Measurements from ENCODE around the gene CACNB2. TPM values are rescaled to one million over a fixed set of nuclear protein-coding genes. Genes with fewer than 3 reads are reported as not detected.

CACNB2 gene
- total RNA-seq, 1 experiment from 2014 or later, result 34.1 TPM

DNA sequence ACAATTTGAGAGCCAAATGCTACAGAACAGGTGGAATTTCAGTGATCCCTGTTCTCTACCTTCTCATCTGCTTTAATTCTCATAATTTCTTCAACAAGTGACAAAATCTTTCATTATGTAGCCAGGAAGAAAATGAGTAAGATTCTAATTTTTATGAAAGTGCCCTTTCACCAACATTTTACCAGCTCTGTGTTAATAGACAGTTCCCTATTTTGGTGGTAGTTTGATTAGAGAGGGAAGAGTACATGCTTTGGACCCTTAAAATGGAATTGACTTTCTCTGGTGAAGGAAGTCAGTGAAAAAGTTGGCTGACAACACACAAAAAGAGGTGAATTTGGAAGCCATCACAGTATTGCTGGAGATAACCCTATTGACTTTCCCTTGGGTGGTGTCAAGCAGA is 61.7 kb downstream of the CACNB2 start:
- CTCF ChIA-PET, result no interaction called here
- no peak for TF ChIP-seq EZH2 (IDR thresholded peaks at IDR 0.05; ENCODE audit: borderline replicate concordance, low read depth, low read length, poor library complexity, severe bottlenecking)
- TF ChIP-seq CTCF (conservative IDR thresholded peaks at IDR 0.05; ENCODE audit: low read depth, low read length), result no peak

DNA sequence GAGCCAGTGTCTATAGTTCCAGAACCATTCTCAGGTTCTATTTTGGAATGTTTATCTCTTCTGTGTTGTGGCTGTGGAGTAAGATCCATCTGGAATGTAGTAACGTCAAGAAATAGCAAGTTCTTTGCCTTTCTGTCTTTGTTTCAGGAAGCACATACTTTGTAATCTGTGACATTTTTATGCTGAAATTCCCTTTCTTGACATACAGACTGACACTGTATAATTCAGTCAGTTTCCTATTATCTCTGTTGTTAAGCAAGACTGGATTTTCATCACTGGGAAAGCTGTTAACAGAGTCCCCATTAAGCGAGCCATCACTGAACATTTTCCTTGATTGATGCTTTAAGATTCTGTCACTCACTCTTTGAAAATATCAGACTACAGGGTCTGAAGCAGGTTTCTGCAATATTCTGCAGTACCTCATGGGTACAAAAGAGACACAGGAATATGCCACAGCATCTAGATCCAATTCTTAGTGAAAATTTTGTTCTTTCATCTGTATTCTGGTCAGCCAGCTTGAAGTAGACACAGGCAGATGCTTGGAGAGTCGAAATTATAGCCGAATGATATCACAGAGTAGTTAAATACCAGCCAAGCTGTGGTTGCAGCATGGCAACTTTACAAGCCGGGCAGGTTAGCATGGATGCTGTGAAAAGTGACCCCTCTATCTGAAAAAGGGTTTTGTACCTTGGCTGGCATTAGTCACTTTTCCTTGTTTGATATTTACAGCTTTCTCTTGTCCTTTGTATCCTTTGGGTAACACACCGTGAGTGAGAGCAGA is 62.6 kb downstream of the CACNB2 start:
- TF ChIP-seq CTCF (conservative IDR thresholded peaks at IDR 0.05; ENCODE audit: low read depth, low read length), result no peak
- TF ChIP-seq EZH2 (IDR thresholded peaks at IDR 0.05; ENCODE audit: borderline replicate concordance, low read depth, low read length, poor library complexity, severe bottlenecking), result no peak
- H3K36me3 ChIP-seq (ENCODE audit: insufficient read depth, low read length, poor library complexity, severe bottlenecking), result no peaks in the 10 kb centered on the region
- peak; percentile 37 for DNase-seq (ENCODE audit: low spot score)
- H3K4me1 ChIP-seq (ENCODE audit: insufficient read depth, low read length, poor library complexity, severe bottlenecking), result peaks cover 41% of the 10 kb centered on the region
- H3K4me3 ChIP-seq (ENCODE audit: low read depth, low read length, poor library complexity, severe bottlenecking), result no peak overlapping the region
- H3K27ac ChIP-seq (ENCODE audit: low read depth, low read length, poor library complexity, severe bottlenecking), result peak overlapping the region; percentile 39
- CTCF ChIA-PET, result no interaction called here
- no TSS peak for BruUV-seq (replicated peaks)
- no peaks in the 10 kb centered on the region for H3K27me3 ChIP-seq (replicated peaks; ENCODE audit: insufficient read depth, low read depth, low read length, poor library complexity)
- intact Hi-C loops (cut with micrococcal nuclease; ENCODE audit: unreplicated experiment), result no loop called here
- no peaks in the 10 kb centered on the region for H3K9me3 ChIP-seq (ENCODE audit: low read depth, low read length, poor library complexity, severe bottlenecking)
- POLR2A ChIA-PET (ENCODE audit: low non-redundant PET), result interaction anchor here (0.5 kb wide), 1 partner anchor 160 kb away, joined by 6 read pairs; no protein-coding TSS in a partner anchor

More for the DNA sequence above, 61.7 kb downstream of the CACNB2 start:
- H3K9me3 ChIP-seq (ENCODE audit: low read depth, low read length, poor library complexity, severe bottlenecking), result no peaks in the 10 kb centered on the region
- intact Hi-C loops (cut with micrococcal nuclease; ENCODE audit: unreplicated experiment), result no loop called here
- H3K27ac ChIP-seq (ENCODE audit: low read depth, low read length, poor library complexity, severe bottlenecking), result peak overlapping the region; percentile 39
- POLR2A ChIA-PET (ENCODE audit: low non-redundant PET), result no interaction called here
- no peak for DNase-seq (ENCODE audit: low spot score)
- no peaks in the 10 kb centered on the region for H3K27me3 ChIP-seq (replicated peaks; ENCODE audit: insufficient read depth, low read depth, low read length, poor library complexity)
- H3K36me3 ChIP-seq (ENCODE audit: insufficient read depth, low read length, poor library complexity, severe bottlenecking), result no peaks in the 10 kb centered on the region
- H3K4me1 ChIP-seq (ENCODE audit: insufficient read depth, low read length, poor library complexity, severe bottlenecking), result peaks cover 48% of the 10 kb centered on the region
- H3K4me3 ChIP-seq (ENCODE audit: low read depth, low read length, poor library complexity, severe bottlenecking), result no peak overlapping the region
- no TSS peak for BruUV-seq (replicated peaks)

- peaks cover 38% of the 10 kb centered on the region for H3K4me1 ChIP-seq (ENCODE audit: insufficient read depth, low read length, poor library complexity, severe bottlenecking)
- H3K36me3 ChIP-seq (ENCODE audit: insufficient read depth, low read length, poor library complexity, severe bottlenecking), result no peaks in the 10 kb centered on the region
- CTCF ChIA-PET, result no interaction called here
- BruUV-seq (replicated peaks), result no TSS peak
- no peak for TF ChIP-seq CTCF (conservative IDR thresholded peaks at IDR 0.05; ENCODE audit: low read depth, low read length)
- no peaks in the 10 kb centered on the region for H3K9me3 ChIP-seq (ENCODE audit: low read depth, low read length, poor library complexity, severe bottlenecking)
- H3K27ac ChIP-seq (ENCODE audit: low read depth, low read length, poor library complexity, severe bottlenecking), result peak overlapping the region; percentile 39
- DNase-seq (ENCODE audit: low spot score), result no peak
- intact Hi-C loops (cut with micrococcal nuclease; ENCODE audit: unreplicated experiment), result no loop called here
- H3K4me3 ChIP-seq (ENCODE audit: low read depth, low read length, poor library complexity, severe bottlenecking), result no peak overlapping the region
- POLR2A ChIA-PET (ENCODE audit: low non-redundant PET), result no interaction called here
- H3K27me3 ChIP-seq (replicated peaks; ENCODE audit: insufficient read depth, low read depth, low read length, poor library complexity), result no peaks in the 10 kb centered on the region
Observed at GRCh38 chr10:18203471-18203870, 63.2 kb downstream of the CACNB2 start.
